HCT116 (cell line): ENCODE data around the gene TRIM23.

ENCODE experiments used
- CEBPB ChIP-seq: IDR thresholded peaks from 2 replicates; pipeline ENCODE4 v1.6.1; 2012; ENCODE audit warnings: low read depth
- CTCF ChIP-seq, 3 experiments: fragments of 200-600 bp in 1 of 3; sonication (generic) in 1 of 3; IDR thresholded peaks in 2 of 3; conservative IDR thresholded peaks in 1 of 3; 2 replicates each; pipeline ENCODE4 v1.5.1; 2012 to 2017; ENCODE audit warnings: low read depth in 2 of 3, low read length in 2 of 3, antibody characterized with exemption in 1 of 3, borderline replicate concordance in 1 of 3, control low read depth in 1 of 3, mild to moderate bottlenecking in 1 of 3, mixed read lengths in 1 of 3, mixed run types in 1 of 3, moderate library complexity in 1 of 3; ENCODE audit not compliant: insufficient read depth in 1 of 3
- JUND ChIP-seq: IDR thresholded peaks from 2 replicates; pipeline ENCODE4 v1.6.1; 2012
- POLR2A ChIP-seq: IDR thresholded peaks from 2 replicates; pipeline ENCODE4 v1.7.0; 2011; ENCODE audit warnings: borderline replicate concordance; ENCODE audit not compliant: insufficient read depth, insufficient read length; ENCODE audit errors: extremely low read depth
- POLR2AphosphoS5 ChIP-seq: IDR thresholded peaks from 2 replicates; pipeline ENCODE4 v1.6.1; 2011; ENCODE audit warnings: mild to moderate bottlenecking, low read depth, low read length, moderate library complexity
- REST ChIP-seq: IDR thresholded peaks from 2 replicates; pipeline ENCODE4 v1.6.1; 2012; ENCODE audit warnings: low read depth
- YY1 ChIP-seq: IDR thresholded peaks from 2 replicates; pipeline ENCODE4 v1.6.1; 2011; ENCODE audit warnings: low read length, low read depth, moderate library complexity, mild to moderate bottlenecking; ENCODE audit not compliant: insufficient replicate concordance; ENCODE audit errors: extremely low read depth

GRCh38 chr5:65539827-65540226 is 84.3 kb downstream of the TRIM23 start:
- no peak for TF ChIP-seq POLR2A
- no peak for TF ChIP-seq CTCF (IDR thresholded peaks at IDR 0.05 in 2 of 3, conservative IDR thresholded peaks at IDR 0.05 in 1 of 3; ENCODE audit: borderline replicate concordance in 1 of 3, insufficient read depth in 1 of 3, low read depth in 2 of 3, low read length in 2 of 3)
- no peak for TF ChIP-seq CEBPB
- no peak for TF ChIP-seq YY1
- no peak for TF ChIP-seq POLR2AphosphoS5
- TF ChIP-seq JUND: no peak
- no peak for TF ChIP-seq REST
